ENCODE data around the gene EDNRA.

DNA sequence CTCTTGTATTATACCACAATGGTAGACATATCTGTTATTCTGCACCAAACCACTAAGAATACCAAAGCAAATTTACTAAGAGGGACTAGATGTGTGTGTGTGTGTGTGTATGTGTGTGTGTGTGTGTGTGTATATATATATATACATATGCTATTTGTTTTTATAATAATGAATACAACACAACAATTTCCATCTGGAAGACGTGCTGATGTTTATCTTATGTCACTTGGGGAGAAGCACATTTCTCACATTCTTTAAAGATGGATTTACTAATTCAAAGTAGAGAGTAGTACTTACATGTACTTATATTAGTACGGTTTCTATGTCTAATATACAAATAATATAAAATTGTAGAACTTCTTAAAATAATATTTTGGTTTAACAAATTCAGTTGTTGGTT is 52.0 kb downstream of the EDNRA start:
- TF ChIP-seq OVOL2 (CRISPR knock-in tag; IDR thresholded peaks at IDR 0.05; ENCODE audit: borderline replicate concordance) (no peak), CTCF (IDR thresholded peaks at IDR 0.05) (no peak), E2F4 (CRISPR knock-in tag; IDR thresholded peaks at IDR 0.05; ENCODE audit: borderline replicate concordance, low read depth) (no peak), NR3C1 (CRISPR knock-in tag; conservative IDR thresholded peaks at IDR 0.05; ENCODE audit: low read depth) (no peak), SP1 (CRISPR knock-in tag; conservative IDR thresholded peaks at IDR 0.05) (no peak), CREB1 (CRISPR knock-in tag; IDR thresholded peaks at IDR 0.05) (no peak), NFATC4 (CRISPR knock-in tag; IDR thresholded peaks at IDR 0.05) (no peak), MXD4 (CRISPR knock-in tag; IDR thresholded peaks at IDR 0.05; ENCODE audit: borderline replicate concordance) (no peak), PRRX2 (CRISPR knock-in tag; IDR thresholded peaks at IDR 0.05) (no peak)
- TF ChIP-seq, protein P1, sequence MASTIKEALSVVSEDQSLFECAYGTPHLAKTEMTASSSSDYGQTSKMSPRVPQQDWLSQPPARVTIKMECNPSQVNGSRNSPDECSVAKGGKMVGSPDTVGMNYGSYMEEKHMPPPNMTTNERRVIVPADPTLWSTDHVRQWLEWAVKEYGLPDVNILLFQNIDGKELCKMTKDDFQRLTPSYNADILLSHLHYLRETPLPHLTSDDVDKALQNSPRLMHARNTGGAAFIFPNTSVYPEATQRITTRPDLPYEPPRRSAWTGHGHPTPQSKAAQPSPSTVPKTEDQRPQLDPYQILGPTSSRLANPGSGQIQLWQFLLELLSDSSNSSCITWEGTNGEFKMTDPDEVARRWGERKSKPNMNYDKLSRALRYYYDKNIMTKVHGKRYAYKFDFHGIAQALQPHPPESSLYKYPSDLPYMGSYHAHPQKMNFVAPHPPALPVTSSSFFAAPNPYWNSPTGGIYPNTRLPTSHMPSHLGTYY (CRISPR knock-in tag; IDR thresholded peaks at IDR 0.05), result no peak
- TF ChIP-seq, protein P2, sequence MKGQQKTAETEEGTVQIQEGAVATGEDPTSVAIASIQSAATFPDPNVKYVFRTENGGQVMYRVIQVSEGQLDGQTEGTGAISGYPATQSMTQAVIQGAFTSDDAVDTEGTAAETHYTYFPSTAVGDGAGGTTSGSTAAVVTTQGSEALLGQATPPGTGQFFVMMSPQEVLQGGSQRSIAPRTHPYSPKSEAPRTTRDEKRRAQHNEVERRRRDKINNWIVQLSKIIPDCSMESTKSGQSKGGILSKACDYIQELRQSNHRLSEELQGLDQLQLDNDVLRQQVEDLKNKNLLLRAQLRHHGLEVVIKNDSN (CRISPR knock-in tag; IDR thresholded peaks at IDR 0.05), result no peak
- TF ChIP-seq, protein P3, sequence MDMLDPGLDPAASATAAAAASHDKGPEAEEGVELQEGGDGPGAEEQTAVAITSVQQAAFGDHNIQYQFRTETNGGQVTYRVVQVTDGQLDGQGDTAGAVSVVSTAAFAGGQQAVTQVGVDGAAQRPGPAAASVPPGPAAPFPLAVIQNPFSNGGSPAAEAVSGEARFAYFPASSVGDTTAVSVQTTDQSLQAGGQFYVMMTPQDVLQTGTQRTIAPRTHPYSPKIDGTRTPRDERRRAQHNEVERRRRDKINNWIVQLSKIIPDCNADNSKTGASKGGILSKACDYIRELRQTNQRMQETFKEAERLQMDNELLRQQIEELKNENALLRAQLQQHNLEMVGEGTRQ (CRISPR knock-in tag; IDR thresholded peaks at IDR 0.05), result no peak
- TF ChIP-seq, protein P4, sequence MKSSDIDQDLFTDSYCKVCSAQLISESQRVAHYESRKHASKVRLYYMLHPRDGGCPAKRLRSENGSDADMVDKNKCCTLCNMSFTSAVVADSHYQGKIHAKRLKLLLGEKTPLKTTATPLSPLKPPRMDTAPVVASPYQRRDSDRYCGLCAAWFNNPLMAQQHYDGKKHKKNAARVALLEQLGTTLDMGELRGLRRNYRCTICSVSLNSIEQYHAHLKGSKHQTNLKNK (CRISPR knock-in tag; IDR thresholded peaks at IDR 0.05), result no peak

Measured in WTC11 (cell line).